ENCODE results near the gene KDM4C. TPM values are rescaled to one million over a fixed set of nuclear protein-coding genes. Genes with fewer than 3 reads are reported as not detected.

KDM4C gene
- total RNA-seq, 1 experiment from 2014 or later: 16.8 TPM

DNA sequence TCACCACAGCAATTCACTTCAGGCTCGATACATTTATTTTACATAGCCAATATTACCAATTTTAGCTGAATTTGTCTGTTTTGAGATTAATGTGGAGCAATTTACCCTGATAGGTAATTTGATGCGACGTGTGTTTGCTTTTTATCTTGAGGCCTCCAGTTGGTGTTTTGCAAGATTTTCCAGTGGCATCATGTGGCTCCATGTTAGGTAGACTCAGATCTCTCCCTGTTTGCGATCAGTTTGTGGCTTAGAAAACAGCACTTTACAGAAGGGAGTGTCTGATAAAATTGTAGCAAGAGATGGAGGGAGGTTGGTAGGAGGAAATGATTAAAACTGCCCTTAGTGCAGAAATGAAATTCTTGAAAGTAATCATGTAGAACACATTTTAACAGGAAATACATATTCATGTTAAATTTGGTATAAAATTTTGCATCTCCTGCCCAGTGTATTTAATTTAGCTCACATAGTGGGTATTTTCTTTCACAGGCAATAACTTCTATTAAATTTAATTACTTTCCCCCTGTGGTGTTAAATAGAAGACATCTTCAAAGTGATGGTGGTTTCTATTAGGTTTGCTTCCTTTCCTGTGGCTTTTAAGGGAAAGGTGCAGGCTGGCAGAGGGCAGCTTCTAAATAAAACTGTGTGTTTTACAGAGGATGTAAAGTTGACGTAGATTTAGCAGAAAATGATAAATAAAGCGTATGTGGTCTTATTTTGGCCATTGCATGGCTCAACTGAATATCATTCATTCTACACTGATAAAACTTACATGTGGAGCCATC lies 135.8 kb downstream of the KDM4C start (continued):
- TF ChIP-seq, protein P1, sequence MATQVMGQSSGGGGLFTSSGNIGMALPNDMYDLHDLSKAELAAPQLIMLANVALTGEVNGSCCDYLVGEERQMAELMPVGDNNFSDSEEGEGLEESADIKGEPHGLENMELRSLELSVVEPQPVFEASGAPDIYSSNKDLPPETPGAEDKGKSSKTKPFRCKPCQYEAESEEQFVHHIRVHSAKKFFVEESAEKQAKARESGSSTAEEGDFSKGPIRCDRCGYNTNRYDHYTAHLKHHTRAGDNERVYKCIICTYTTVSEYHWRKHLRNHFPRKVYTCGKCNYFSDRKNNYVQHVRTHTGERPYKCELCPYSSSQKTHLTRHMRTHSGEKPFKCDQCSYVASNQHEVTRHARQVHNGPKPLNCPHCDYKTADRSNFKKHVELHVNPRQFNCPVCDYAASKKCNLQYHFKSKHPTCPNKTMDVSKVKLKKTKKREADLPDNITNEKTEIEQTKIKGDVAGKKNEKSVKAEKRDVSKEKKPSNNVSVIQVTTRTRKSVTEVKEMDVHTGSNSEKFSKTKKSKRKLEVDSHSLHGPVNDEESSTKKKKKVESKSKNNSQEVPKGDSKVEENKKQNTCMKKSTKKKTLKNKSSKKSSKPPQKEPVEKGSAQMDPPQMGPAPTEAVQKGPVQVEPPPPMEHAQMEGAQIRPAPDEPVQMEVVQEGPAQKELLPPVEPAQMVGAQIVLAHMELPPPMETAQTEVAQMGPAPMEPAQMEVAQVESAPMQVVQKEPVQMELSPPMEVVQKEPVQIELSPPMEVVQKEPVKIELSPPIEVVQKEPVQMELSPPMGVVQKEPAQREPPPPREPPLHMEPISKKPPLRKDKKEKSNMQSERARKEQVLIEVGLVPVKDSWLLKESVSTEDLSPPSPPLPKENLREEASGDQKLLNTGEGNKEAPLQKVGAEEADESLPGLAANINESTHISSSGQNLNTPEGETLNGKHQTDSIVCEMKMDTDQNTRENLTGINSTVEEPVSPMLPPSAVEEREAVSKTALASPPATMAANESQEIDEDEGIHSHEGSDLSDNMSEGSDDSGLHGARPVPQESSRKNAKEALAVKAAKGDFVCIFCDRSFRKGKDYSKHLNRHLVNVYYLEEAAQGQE (IDR thresholded peaks at IDR 0.05; ENCODE audit: low read depth): no peak
- TF ChIP-seq, protein P2, sequence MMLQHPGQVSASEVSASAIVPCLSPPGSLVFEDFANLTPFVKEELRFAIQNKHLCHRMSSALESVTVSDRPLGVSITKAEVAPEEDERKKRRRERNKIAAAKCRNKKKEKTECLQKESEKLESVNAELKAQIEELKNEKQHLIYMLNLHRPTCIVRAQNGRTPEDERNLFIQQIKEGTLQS (IDR thresholded peaks at IDR 0.05): no peak
- no peak for TF ChIP-seq ZFX (IDR thresholded peaks at IDR 0.05)
- no peak for TF ChIP-seq MAX (IDR thresholded peaks at IDR 0.05)
- no peak for TF ChIP-seq YY1 (IDR thresholded peaks at IDR 0.05; ENCODE audit: extremely low read depth, insufficient replicate concordance, low read depth, low read length)
- TF ChIP-seq SRF (IDR thresholded peaks at IDR 0.05; ENCODE audit: low read depth): no peak

DNA sequence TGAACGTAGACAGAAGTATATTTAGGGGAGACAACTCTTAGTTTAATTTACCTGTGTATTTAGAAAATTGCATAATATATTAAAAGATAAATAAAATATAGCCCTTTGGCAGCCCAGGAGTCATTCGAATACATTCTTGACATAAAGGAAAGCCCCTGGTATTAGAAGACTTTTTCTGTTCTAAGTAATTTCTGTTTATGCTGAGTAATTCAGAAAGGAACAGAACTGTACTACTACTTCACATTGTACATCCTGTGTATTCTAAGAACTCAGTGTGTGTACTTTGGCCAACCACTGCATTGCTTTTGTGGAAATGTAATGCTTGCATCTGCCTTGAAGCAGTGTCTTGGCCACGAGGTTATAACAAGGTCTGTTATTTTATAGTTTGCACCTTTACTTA lies 136.4 kb downstream of the KDM4C start:
- no peaks in the 10 kb centered on the region for H3K9me3 ChIP-seq (ENCODE audit: control insufficient read depth in 1 of 2, insufficient read depth in 1 of 2, low read depth in 1 of 2, low read length in 2 of 2)
- RAD21 ChIA-PET (ENCODE audit: low non-redundant PET in 1 of 2, low total read pairs in 2 of 2, uncharacterized antibody in 2 of 2, unreplicated experiment in 2 of 2): no interaction called here
- no peak for ATAC-seq

More for the DNA sequence above, 136.4 kb downstream of the KDM4C start:
- H4K20me1 ChIP-seq (ENCODE audit: insufficient read depth): no peaks in the 10 kb centered on the region
- H3K4me2 ChIP-seq (ENCODE audit: low read length): no peak overlapping the region
- no peaks in the 10 kb centered on the region; the same call in 1 of the 2 replicates for H3K79me2 ChIP-seq (ENCODE audit: insufficient read depth, low read length)
- no peaks in the 10 kb centered on the region; a peak in 1 of 4 replicates for H3K36me3 ChIP-seq (ENCODE audit: control insufficient read depth in 1 of 2, insufficient read depth in 2 of 2, low read length in 2 of 2)
- POLR2A ChIA-PET: no interaction called here
- H3K9ac ChIP-seq (ENCODE audit: low read length): no peak overlapping the region
- CTCF ChIA-PET: no interaction called here
- TF ChIP-seq ELF1 (IDR thresholded peaks at IDR 0.05; ENCODE audit: borderline replicate concordance, low read depth) (no peak), FOSL1 (IDR thresholded peaks at IDR 0.05; ENCODE audit: low read depth) (no peak), TCF7L2 (IDR thresholded peaks at IDR 0.05; ENCODE audit: borderline replicate concordance, extremely low read depth, insufficient read depth, insufficient read length) (no peak), EZH2phosphoT487 (IDR thresholded peaks at IDR 0.05; ENCODE audit: borderline replicate concordance) (no peak)
- TF ChIP-seq, protein P2 (IDR thresholded peaks at IDR 0.05): no peak
- TF ChIP-seq, protein P3, sequence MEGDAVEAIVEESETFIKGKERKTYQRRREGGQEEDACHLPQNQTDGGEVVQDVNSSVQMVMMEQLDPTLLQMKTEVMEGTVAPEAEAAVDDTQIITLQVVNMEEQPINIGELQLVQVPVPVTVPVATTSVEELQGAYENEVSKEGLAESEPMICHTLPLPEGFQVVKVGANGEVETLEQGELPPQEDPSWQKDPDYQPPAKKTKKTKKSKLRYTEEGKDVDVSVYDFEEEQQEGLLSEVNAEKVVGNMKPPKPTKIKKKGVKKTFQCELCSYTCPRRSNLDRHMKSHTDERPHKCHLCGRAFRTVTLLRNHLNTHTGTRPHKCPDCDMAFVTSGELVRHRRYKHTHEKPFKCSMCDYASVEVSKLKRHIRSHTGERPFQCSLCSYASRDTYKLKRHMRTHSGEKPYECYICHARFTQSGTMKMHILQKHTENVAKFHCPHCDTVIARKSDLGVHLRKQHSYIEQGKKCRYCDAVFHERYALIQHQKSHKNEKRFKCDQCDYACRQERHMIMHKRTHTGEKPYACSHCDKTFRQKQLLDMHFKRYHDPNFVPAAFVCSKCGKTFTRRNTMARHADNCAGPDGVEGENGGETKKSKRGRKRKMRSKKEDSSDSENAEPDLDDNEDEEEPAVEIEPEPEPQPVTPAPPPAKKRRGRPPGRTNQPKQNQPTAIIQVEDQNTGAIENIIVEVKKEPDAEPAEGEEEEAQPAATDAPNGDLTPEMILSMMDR (IDR thresholded peaks at IDR 0.05 in 2 of 3, conservative IDR thresholded peaks at IDR 0.05 in 1 of 3; ENCODE audit: borderline replicate concordance in 1 of 3, insufficient read depth in 1 of 3, low read depth in 2 of 3, low read length in 2 of 3): no peak
- BruUV-seq (replicated peaks): no TSS peak
- no peak overlapping the region for H3K4me3 ChIP-seq (replicated peaks in 1 of 2; ENCODE audit: low read depth in 1 of 2, low read length in 2 of 2)
- H3K27me3 ChIP-seq (ENCODE audit: insufficient read depth, low read length): no peaks in the 10 kb centered on the region
- H3K4me1 ChIP-seq (ENCODE audit: control insufficient read depth in 1 of 2, insufficient read depth in 2 of 2, low read length in 2 of 2): peaks cover 0 to 4% of the 10 kb centered on the region in 2 experiments; a peak in 1 of 4 replicates
- no peak overlapping the region for H2AFZ ChIP-seq (ENCODE audit: low read depth, low read length, poor library complexity, severe bottlenecking)
- intact Hi-C loops (cut with micrococcal nuclease): no loop called here
- H3K9me2 ChIP-seq (ENCODE audit: insufficient read depth): no peaks in the 10 kb centered on the region
- no peak for DNase-seq (ENCODE audit: low read depth, low spot score)
- no peak overlapping the region for H3K27ac ChIP-seq (ENCODE audit: low read depth, low read length)
